ENCODE data around the gene RNU6-9. TPM values are rescaled to one million over a fixed set of nuclear protein-coding genes. Genes with fewer than 3 reads are reported as not detected.

RNU6-9 gene
- total RNA-seq, 1 donor from 2014 or later = not detected

GRCh38 chr19:925087-925525 is 31.8 kb downstream of the RNU6-9 start:
- H3K79me2 ChIP-seq (ENCODE audit: low read depth) = peaks cover 44% of the 10 kb centered on the region
- Mint-ChIP-seq H3K4me1 (peaks cover 8% of the 10 kb centered on the region), H3K27ac (no peak overlapping the region), H3K4me3 (peak overlapping the region; percentile 83), H3K27me3 (ENCODE audit: insufficient read depth, low read depth) (peaks cover 15% of the 10 kb centered on the region), H3K36me3 (peaks cover 4% of the 10 kb centered on the region), H3K9me3 (no peaks in the 10 kb centered on the region)
- peaks cover 27% of the 10 kb centered on the region for H3K27me3 ChIP-seq
- H4K20me1 ChIP-seq (ENCODE audit: low read depth) = peaks cover 30% of the 10 kb centered on the region
- peak overlapping the region; percentile 97 for H3K4me3 ChIP-seq
- peak; percentile 61 for DNase-seq (ENCODE audit: low spot score)
- no peak overlapping the region for H2AFZ ChIP-seq (replicated peaks)
- H3K9me3 ChIP-seq (ENCODE audit: low read depth) = no peaks in the 10 kb centered on the region
- H3K9ac ChIP-seq = no peak overlapping the region
- H3K36me3 ChIP-seq = no peaks in the 10 kb centered on the region
- H3F3A ChIP-seq (ENCODE audit: low read depth) = peaks cover 58% of the 10 kb centered on the region
- H3K4me1 ChIP-seq = peaks cover 11% of the 10 kb centered on the region
- no peak overlapping the region for H3K27ac ChIP-seq
- no peak for TF ChIP-seq CTCF (IDR thresholded peaks at IDR 0.05)
- TF ChIP-seq EZH2 (IDR thresholded peaks at IDR 0.05) = no peak
- TF ChIP-seq EZH2phosphoT487 (IDR thresholded peaks at IDR 0.05) = no peak
- H3K4me2 ChIP-seq = peak overlapping the region; percentile 84

DNA sequence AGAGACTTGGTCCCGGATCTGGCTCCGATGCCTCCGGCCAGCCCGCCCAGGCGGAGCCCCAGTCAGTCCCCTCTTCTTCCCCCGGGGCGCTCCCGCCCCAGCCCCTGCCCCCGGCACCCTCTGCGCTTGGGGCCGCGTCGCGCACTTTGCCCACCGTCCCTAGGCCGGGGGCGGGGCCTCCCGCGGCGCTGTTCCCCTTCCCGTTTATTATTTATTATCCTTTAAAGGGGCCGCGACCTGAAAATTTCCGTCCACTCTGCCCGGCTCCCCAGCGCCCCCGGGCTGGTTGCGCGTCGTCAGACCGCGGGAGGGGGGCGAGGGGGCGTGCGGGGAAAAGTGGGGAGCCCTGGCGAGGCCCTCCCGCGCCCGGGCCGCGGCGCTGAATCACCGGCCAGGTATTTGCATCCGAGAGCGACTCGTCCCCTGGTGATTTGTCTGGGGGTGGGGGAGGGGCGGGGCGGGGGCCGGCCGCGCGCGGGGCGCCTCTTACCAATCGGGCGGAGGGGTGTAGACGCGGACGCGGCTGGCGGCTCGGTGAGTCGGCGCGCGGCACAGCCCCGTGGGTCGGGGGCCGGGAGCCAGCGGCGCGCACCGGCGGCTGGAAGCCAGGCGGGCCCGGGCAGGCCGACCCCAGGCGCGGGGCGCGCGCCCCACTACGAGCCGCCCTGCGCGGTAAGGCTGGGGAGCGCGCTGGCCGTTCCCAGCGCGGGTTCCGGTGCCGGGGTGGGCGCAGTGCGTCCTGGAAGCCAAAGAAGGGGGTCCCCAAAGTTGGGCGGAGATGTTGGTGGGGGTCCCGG is 32.4 kb downstream of the RNU6-9 start, which contains the start of gene ARID3A:
Gene ARID3A (plus strand): TSS at position 510 of the 797 bp plus-strand sequence. CDS start 3,494 bp downstream, outside the sequence.
- peak within 1 kb of the TSS; percentile 84 for H3K4me2 ChIP-seq
- H3K27ac ChIP-seq = peak within 1 kb of the TSS; percentile 31
- H3K4me3 ChIP-seq = peak within 1 kb of the TSS; percentile 97
- H3K36me3 ChIP-seq = no peaks in the 10 kb centered on the region
- Mint-ChIP-seq H3K36me3 (peaks cover 4% of the 10 kb centered on the region), H3K27ac (no peak within 1 kb of the TSS), H3K4me3 (peak within 1 kb of the TSS; percentile 93), H3K4me1 (peaks cover 7% of the 10 kb centered on the region), H3K27me3 (ENCODE audit: insufficient read depth, low read depth) (peaks cover 13% of the 10 kb centered on the region), H3K9me3 (no peaks in the 10 kb centered on the region)
- H3K4me1 ChIP-seq = peaks cover 10% of the 10 kb centered on the region
- no peaks in the 10 kb centered on the region for H3K9me3 ChIP-seq (ENCODE audit: low read depth)
- DNase-seq (ENCODE audit: low spot score) = peak; percentile 90
- peak within 1 kb of the TSS; percentile 79 for H3K9ac ChIP-seq
- peaks cover 31% of the 10 kb centered on the region for H4K20me1 ChIP-seq (ENCODE audit: low read depth)
- H3K79me2 ChIP-seq (ENCODE audit: low read depth) = peaks cover 50% of the 10 kb centered on the region
- H3F3A ChIP-seq (ENCODE audit: low read depth) = peaks cover 55% of the 10 kb centered on the region
- no peak within 1 kb of the TSS for H2AFZ ChIP-seq (replicated peaks)
- peaks cover 21% of the 10 kb centered on the region for H3K27me3 ChIP-seq
- TF ChIP-seq EZH2phosphoT487 (IDR thresholded peaks at IDR 0.05) = no peak
- peak; percentile 15 for TF ChIP-seq CTCF (IDR thresholded peaks at IDR 0.05)

DNA sequence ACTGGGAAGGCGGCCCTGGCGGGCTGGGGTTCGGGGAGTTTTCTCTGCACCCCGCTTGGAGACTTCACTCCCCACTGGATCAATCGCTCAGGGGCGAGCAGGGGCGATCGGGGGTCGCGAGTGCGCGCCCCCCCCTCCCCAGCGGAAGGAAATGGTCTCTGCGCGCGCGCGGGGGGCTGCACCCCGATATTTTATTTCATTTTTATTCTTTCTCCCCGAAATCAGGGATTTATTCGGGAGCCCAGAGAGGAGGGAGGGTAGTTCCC is 33.0 kb downstream of the RNU6-9 start:
- Histone ChIP-seq H3K4me2 (peak overlapping the region; percentile 84), H3K9ac (peak overlapping the region; percentile 79), H3K9me3 (ENCODE audit: low read depth) (no peaks in the 10 kb centered on the region), H3K36me3 (no peaks in the 10 kb centered on the region), H3K27me3 (peaks cover 16% of the 10 kb centered on the region), H3K79me2 (ENCODE audit: low read depth) (peaks cover 55% of the 10 kb centered on the region), H3F3A (ENCODE audit: low read depth) (peaks cover 50% of the 10 kb centered on the region), H3K4me3 (peak overlapping the region; percentile 97), H3K4me1 (peaks cover 10% of the 10 kb centered on the region), H3K27ac (peak overlapping the region; percentile 31), H4K20me1 (ENCODE audit: low read depth) (peaks cover 29% of the 10 kb centered on the region), H2AFZ (replicated peaks) (no peak overlapping the region)
- peaks cover 8% of the 10 kb centered on the region for H3K27me3 Mint-ChIP-seq (ENCODE audit: insufficient read depth, low read depth)
- no peak overlapping the region for H3K27ac Mint-ChIP-seq
- H3K4me1 Mint-ChIP-seq = peaks cover 6% of the 10 kb centered on the region
- H3K4me3 Mint-ChIP-seq = peak overlapping the region; percentile 83
- TF ChIP-seq CTCF (IDR thresholded peaks at IDR 0.05) = no peak
- no peak for TF ChIP-seq EZH2phosphoT487 (IDR thresholded peaks at IDR 0.05)
- TF ChIP-seq EZH2 (IDR thresholded peaks at IDR 0.05) = no peak
- peaks cover 4% of the 10 kb centered on the region for H3K36me3 Mint-ChIP-seq
- H3K9me3 Mint-ChIP-seq = no peaks in the 10 kb centered on the region
- DNase-seq (ENCODE audit: low spot score) = no peak
